Measurements from ENCODE around the gene ZFC3H1. TPM values are rescaled to one million over a fixed set of nuclear protein-coding genes. Genes with fewer than 3 reads are reported as not detected.
"Not testable (repeated sequence)": the region's sequence is repeated elsewhere in the genome, so short reads cannot be mapped to it uniquely, and the experiment has no call there.

The ZFC3H1 gene
- polyA plus RNA-seq, 1 donor: 93.2 TPM

- DNase-seq: no peak
These were observed 84.9 kb downstream of the ZFC3H1 start for GRCh38 chr12:71578694-71579258.

GRCh38 chr12:71576496-71576895 lies 87.2 kb downstream of the ZFC3H1 start:
- DNase-seq: no peak

- DNase-seq: not testable (repeated sequence)
These were observed 93.8 kb downstream of the ZFC3H1 start for GRCh38 chr12:71569885-71570284.

GRCh38 chr12:71567537-71567936 lies 96.1 kb downstream of the ZFC3H1 start:
- no peak for DNase-seq

- DNase-seq: no peak
These were observed 97.0 kb downstream of the ZFC3H1 start for GRCh38 chr12:71566655-71567054.

GRCh38 chr12:71565535-71565934 lies 98.1 kb downstream of the ZFC3H1 start:
- DNase-seq: no peak

GRCh38 chr12:71562676-71563595 lies 100.7 kb downstream of the ZFC3H1 start:
- no peak for DNase-seq

Other genes starting within 250 kb of the ZFC3H1 start
- 23.1 TPM for gene LGR5, start 224.1 kb downstream of the ZFC3H1 start, polyA plus RNA-seq (ENCODE audit: insufficient read length)
- gene THAP2, start 453 bp upstream of the ZFC3H1 start, polyA plus RNA-seq (ENCODE audit: insufficient read length): 18.0 TPM
- 40.0 TPM for gene TMEM19, start 22.2 kb upstream of the ZFC3H1 start, polyA plus RNA-seq (ENCODE audit: insufficient read length)
- gene RAB21, start 91.0 kb upstream of the ZFC3H1 start, polyA plus RNA-seq (ENCODE audit: insufficient read length): 76.8 TPM
- 65.0 TPM for gene TBC1D15, start 175.9 kb upstream of the ZFC3H1 start, polyA plus RNA-seq (ENCODE audit: insufficient read length)

Measured in left kidney (tissue), 2 donors.